H1 (cell line): ENCODE measurements around the gene LEKR1. TPM values are rescaled to one million over a fixed set of nuclear protein-coding genes. Genes with fewer than 3 reads are reported as not detected.
"Not testable (repeated sequence)": the region's sequence is repeated elsewhere in the genome, so short reads cannot be mapped to it uniquely, and the experiment has no call there.

Experiments
- CTCF ChIA-PET: fragments of 300-600 bp; sonication (Branson Sonifier 250); formaldehyde crosslinking; loops from one replicate; lab custom pipeline; 2021; ENCODE audit not compliant: partially characterized antibody; lab: Charles Lee
- POLR2A ChIA-PET: fragments of 300-600 bp; sonication (Branson Sonifier 250); formaldehyde crosslinking; loops from one replicate; lab custom pipeline; 2021; ENCODE audit warnings: inconsistent platforms; ENCODE audit not compliant: partially characterized antibody; lab: Charles Lee
- DNase-seq, 2 experiments: peaks; one replicate each; pipeline versions ENCODE4 v3.0.0 to v3.0.0-alpha.2; 2010 to 2022; ENCODE audit warnings: low spot score in 2 of 2, low read depth in 1 of 2, mixed read lengths in 1 of 2
- FAIRE-seq: peaks from 2 replicates; lab custom pipeline; 2011; peaks lifted over from hg19 to GRCh38; lab: Jason Lieb, UNC
- H2AFZ ChIP-seq: 2 replicates; pipeline ENCODE4 v1.8.1; 2012; ENCODE audit warnings: low read length, inconsistent platforms
- H2AK5ac ChIP-seq: 2 replicates; pipeline ENCODE4 v1.6.1; 2013; ENCODE audit warnings: low read depth, low read length
- H2BK120ac ChIP-seq: replicated peaks from 2 replicates; pipeline ENCODE3; 2013; ENCODE audit warnings: low read depth, low read length, inconsistent platforms
- H2BK12ac ChIP-seq: 2 replicates; pipeline ENCODE4 v1.6.1; 2013; ENCODE audit warnings: low read depth, low read length
- H2BK15ac ChIP-seq: 2 replicates; pipeline ENCODE4 v1.6.1; 2013; ENCODE audit warnings: low read length
- H2BK20ac ChIP-seq: 2 replicates; pipeline ENCODE4 v1.6.1; 2013; ENCODE audit warnings: low read length
- H2BK5ac ChIP-seq: 2 replicates; pipeline ENCODE4 v1.6.1; 2013; ENCODE audit warnings: low read depth, low read length
- H3K14ac ChIP-seq: 2 replicates; pipeline ENCODE4 v1.6.1; 2013; ENCODE audit warnings: inconsistent platforms; ENCODE audit not compliant: insufficient read length
- H3K18ac ChIP-seq: 2 replicates; pipeline ENCODE4 v1.6.1; 2013; ENCODE audit warnings: low read length; ENCODE audit errors: extremely low read depth
- H3K23ac ChIP-seq: 2 replicates; pipeline ENCODE4 v1.6.1; 2013; ENCODE audit warnings: inconsistent platforms; ENCODE audit not compliant: insufficient read length
- H3K23me2 ChIP-seq: 2 replicates; pipeline ENCODE4 v1.6.1; 2013; ENCODE audit warnings: low read depth, low read length
- H3K27ac ChIP-seq: 2 replicates; pipeline ENCODE4 v1.6.1; 2011; ENCODE audit warnings: low read depth, low read length, inconsistent platforms
- H3K27me3 ChIP-seq, 4 experiments: replicated peaks in 1 of 4; 1 replicate in 1 of 4; 2 replicates in 3 of 4; pipeline versions ENCODE4 v1.6.1 to v1.8.1; 2011 to 2013; ENCODE audit warnings: low read length in 3 of 4, mild to moderate bottlenecking in 3 of 4, inconsistent platforms in 2 of 4, mixed read lengths in 2 of 4, moderate library complexity in 1 of 4; ENCODE audit not compliant: control insufficient read depth in 3 of 4, insufficient read depth in 3 of 4; ENCODE audit errors: extremely low read depth in 1 of 4
- H3K36me3 ChIP-seq, 4 experiments: 2 replicates each; pipeline versions ENCODE4 v1.6.1 to v1.8.1; 2011 to 2013; ENCODE audit warnings: mild to moderate bottlenecking in 4 of 4, low read length in 3 of 4, moderate library complexity in 2 of 4, control low read depth in 1 of 4, inconsistent platforms in 1 of 4; ENCODE audit not compliant: insufficient read depth in 4 of 4, control insufficient read depth in 2 of 4
- H3K4ac ChIP-seq: replicated peaks from 2 replicates; pipeline ENCODE3; 2013; ENCODE audit warnings: low read length, low read depth, mixed read lengths, inconsistent platforms; ENCODE audit not compliant: insufficient read length
- H3K4me1 ChIP-seq, 4 experiments: replicated peaks in 1 of 4; 1 replicate in 1 of 4; 2 replicates in 3 of 4; pipeline versions ENCODE4 v1.6.1 to v1.8.1; 2011 to 2013; ENCODE audit warnings: low read length in 3 of 4, inconsistent platforms in 2 of 4, mixed read lengths in 1 of 4; ENCODE audit not compliant: insufficient read depth in 4 of 4, control insufficient read depth in 3 of 4
- H3K4me2 ChIP-seq, 2 experiments: 2 replicates each; pipeline versions ENCODE4 v1.6.1 to v1.8.1; 2011 to 2013; ENCODE audit warnings: low read depth in 2 of 2, low read length in 2 of 2, control low read depth in 1 of 2, inconsistent platforms in 1 of 2, mild to moderate bottlenecking in 1 of 2; ENCODE audit not compliant: insufficient read depth in 1 of 2
- H3K4me3 ChIP-seq, 4 experiments: fragments of 200-600, 300-600 bp in 1 of 4; sonication (generic), shearing (Covaris generic), sonication (Bioruptor Twin) in 1 of 4; 2 replicates each; pipeline versions ENCODE4 v1.5.1 to v1.8.1; 2011 to 2016; ENCODE audit warnings: low read length in 4 of 4, low read depth in 3 of 4, control low read depth in 2 of 4, inconsistent platforms in 2 of 4, mild to moderate bottlenecking in 2 of 4, mixed read lengths in 1 of 4, moderate library complexity in 1 of 4; ENCODE audit not compliant: insufficient read depth in 2 of 4; ENCODE audit errors: extremely low read depth in 1 of 4
- H3K56ac ChIP-seq: replicated peaks from 2 replicates; pipeline ENCODE3; 2013; ENCODE audit warnings: low read depth, mild to moderate bottlenecking, mixed read lengths, low read length, inconsistent platforms; ENCODE audit not compliant: insufficient read length
- H3K79me1 ChIP-seq: 2 replicates; pipeline ENCODE4 v1.6.1; 2013; ENCODE audit warnings: low read depth, low read length, control low read depth
- H3K79me2 ChIP-seq, 2 experiments: 2 replicates each; pipeline versions ENCODE4 v1.6.1 to v1.8.1; 2012 to 2013; ENCODE audit warnings: low read length in 2 of 2, mild to moderate bottlenecking in 2 of 2, inconsistent platforms in 1 of 2; ENCODE audit not compliant: insufficient read depth in 2 of 2, control insufficient read depth in 1 of 2
- H3K9ac ChIP-seq, 4 experiments: replicated peaks in 1 of 4; 1 replicate in 1 of 4; 2 replicates in 3 of 4; pipeline versions ENCODE4 v1.6.1 to v1.8.1; 2011 to 2013; ENCODE audit warnings: low read depth in 3 of 4, low read length in 3 of 4, control low read depth in 2 of 4, mild to moderate bottlenecking in 2 of 4, moderate library complexity in 2 of 4, inconsistent platforms in 1 of 4; ENCODE audit errors: extremely low read depth in 1 of 4
- H3K9me3 ChIP-seq, 2 experiments: 2 replicates each; pipeline versions ENCODE4 v1.6.1 to v1.8.1; 2012 to 2013; ENCODE audit warnings: mild to moderate bottlenecking in 2 of 2, moderate library complexity in 2 of 2, control low read depth in 1 of 2, inconsistent platforms in 1 of 2, low read depth in 1 of 2, low read length in 1 of 2, mixed read lengths in 1 of 2; ENCODE audit not compliant: insufficient read depth in 2 of 2
- H4K20me1 ChIP-seq, 2 experiments: replicated peaks in 1 of 2; 2 replicates each; pipeline versions ENCODE3 to v1.8.1; 2011 to 2013; ENCODE audit warnings: inconsistent platforms in 2 of 2, low read length in 2 of 2, mild to moderate bottlenecking in 1 of 2; ENCODE audit not compliant: insufficient read depth in 2 of 2, control insufficient read depth in 1 of 2
- H4K5ac ChIP-seq: 2 replicates; pipeline ENCODE4 v1.6.1; 2013; ENCODE audit warnings: low read length, low read depth, mixed read lengths, inconsistent platforms; ENCODE audit not compliant: insufficient read length
- H4K8ac ChIP-seq: 2 replicates; pipeline ENCODE4 v1.8.0; 2013; ENCODE audit warnings: mild to moderate bottlenecking, moderate library complexity, low read length, inconsistent platforms; ENCODE audit not compliant: insufficient read depth; ENCODE audit errors: extremely low read depth
- H4K91ac ChIP-seq: replicated peaks from 2 replicates; pipeline ENCODE3; 2013; ENCODE audit warnings: low read length, mixed read lengths, inconsistent platforms; ENCODE audit not compliant: insufficient read length
- WGBS, 2 experiments: shearing (Covaris generic) in 1 of 2; methylation state at CpG; one replicate each; pipeline versions ENCODE4 v1.1.6 to v1.1.7; 2013 to 2015; ENCODE audit warnings: low lambda C conversion rate in 2 of 2, mixed read lengths in 2 of 2, inconsistent platforms in 1 of 2, low coverage in 1 of 2, missing lambda C conversion rate in 1 of 2; ENCODE audit not compliant: insufficient replicate concordance in 2 of 2, insufficient coverage in 1 of 2, insufficient read length in 1 of 2; ENCODE audit errors: extremely low coverage in 1 of 2, missing lambda C conversion rate in 1 of 2; 5-methylcytosine and 5-hydroxymethylcytosine counted together
- polyA plus RNA-seq, 7 experiments: library from polyadenylated mRNA; depleted of rRNA in 3 of 7; stranded (reverse) in 5 of 7; unstranded in 2 of 7; fragments of >200 nt in 5 of 7; fragments of 200-250 nt in 2 of 7; gene quantifications; 1 replicate in 5 of 7; 2 replicates in 1 of 7; 4 replicates in 1 of 7; pipeline versions ENCODE4 v1.2.1 to v1.2.3, GENCODE V29; 2011 to 2013; ENCODE audit warnings: missing spikeins in 2 of 7, mixed read lengths in 2 of 7
- total RNA-seq: library from RNA; stranded (reverse); fragmentation: NEBNext Ultra II Directional; extraction: Animal tissue kit (Norgen Biotek cat#: 25700); gene quantifications from 2 replicates; pipeline ENCODE4 v1.2.1, GENCODE V29; 2021

The LEKR1 gene
- total and polyA plus RNA-seq, 2 of the 8 experiments (the other 6 are each of a cell fraction or from before 2014, with no cell fraction given), result 0.08 TPM; not detected in 1

DNA sequence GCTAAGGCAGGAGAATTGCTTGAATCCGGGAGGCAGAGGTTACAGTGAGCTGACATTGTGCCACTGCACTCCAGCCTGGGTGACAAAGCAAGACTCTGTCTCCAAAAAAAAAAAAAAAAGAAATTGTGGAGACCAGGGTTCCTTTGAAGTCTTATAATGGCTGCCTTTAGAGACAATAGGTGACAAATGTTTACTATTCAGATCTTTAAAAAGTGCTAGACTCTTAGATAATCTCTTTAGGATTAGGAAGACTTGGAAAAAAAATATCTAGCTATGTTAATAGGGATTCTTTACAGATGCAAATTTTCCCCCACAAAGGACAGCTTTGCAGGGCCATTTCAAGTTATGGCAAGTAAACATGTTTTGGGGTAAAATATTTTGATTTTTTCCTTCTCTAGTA is 71.7 kb downstream of the LEKR1 start:
- H4K8ac ChIP-seq, H3K4me2 ChIP-seq, H4K5ac ChIP-seq, H3K79me1 ChIP-seq, H4K91ac ChIP-seq, CTCF ChIA-PET, H3K36me3 ChIP-seq, H2AFZ ChIP-seq, H2BK20ac ChIP-seq, FAIRE-seq, H3K23ac ChIP-seq, H3K27me3 ChIP-seq, H3K9ac ChIP-seq, H3K79me2 ChIP-seq, H3K18ac ChIP-seq, H2AK5ac ChIP-seq, DNase-seq, H3K4me1 ChIP-seq, H3K23me2 ChIP-seq, H3K56ac ChIP-seq, H4K20me1 ChIP-seq, H3K4me3 ChIP-seq, H3K27ac ChIP-seq, H2BK15ac ChIP-seq, POLR2A ChIA-PET, H2BK120ac ChIP-seq, H2BK12ac ChIP-seq, H3K9me3 ChIP-seq, H3K4ac ChIP-seq, H3K14ac ChIP-seq, H2BK5ac ChIP-seq: not testable (repeated sequence)
- 100% methylated on average over 1 of the region's 1 CpG; no CpG with 5 or more reads in 1 of the 2 experiments for WGBS, 2 experiments
